ENCODE results near the gene GPR62.

The GPR62 gene

DNA sequence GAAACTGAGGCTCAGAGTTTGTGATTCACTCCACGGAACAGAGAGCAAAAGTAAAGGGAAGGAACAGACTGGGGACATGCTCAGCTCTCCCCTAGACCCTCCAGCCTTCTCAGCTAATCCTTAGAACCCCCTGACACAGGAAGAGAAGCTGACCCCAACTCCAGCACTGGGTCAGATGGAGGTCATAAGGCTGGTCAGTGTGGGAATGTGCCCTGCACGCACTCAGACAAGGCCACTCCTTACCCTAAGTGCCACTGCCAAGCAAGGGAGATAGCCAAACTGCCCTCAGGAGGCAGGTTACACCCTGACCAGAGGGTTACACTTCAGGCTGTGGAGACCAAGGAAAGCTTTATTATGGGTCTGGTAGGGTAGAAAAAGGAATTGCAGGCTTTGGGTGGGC lies 39.3 kb downstream of the GPR62 start:
- DNase-seq = no peak

DNA sequence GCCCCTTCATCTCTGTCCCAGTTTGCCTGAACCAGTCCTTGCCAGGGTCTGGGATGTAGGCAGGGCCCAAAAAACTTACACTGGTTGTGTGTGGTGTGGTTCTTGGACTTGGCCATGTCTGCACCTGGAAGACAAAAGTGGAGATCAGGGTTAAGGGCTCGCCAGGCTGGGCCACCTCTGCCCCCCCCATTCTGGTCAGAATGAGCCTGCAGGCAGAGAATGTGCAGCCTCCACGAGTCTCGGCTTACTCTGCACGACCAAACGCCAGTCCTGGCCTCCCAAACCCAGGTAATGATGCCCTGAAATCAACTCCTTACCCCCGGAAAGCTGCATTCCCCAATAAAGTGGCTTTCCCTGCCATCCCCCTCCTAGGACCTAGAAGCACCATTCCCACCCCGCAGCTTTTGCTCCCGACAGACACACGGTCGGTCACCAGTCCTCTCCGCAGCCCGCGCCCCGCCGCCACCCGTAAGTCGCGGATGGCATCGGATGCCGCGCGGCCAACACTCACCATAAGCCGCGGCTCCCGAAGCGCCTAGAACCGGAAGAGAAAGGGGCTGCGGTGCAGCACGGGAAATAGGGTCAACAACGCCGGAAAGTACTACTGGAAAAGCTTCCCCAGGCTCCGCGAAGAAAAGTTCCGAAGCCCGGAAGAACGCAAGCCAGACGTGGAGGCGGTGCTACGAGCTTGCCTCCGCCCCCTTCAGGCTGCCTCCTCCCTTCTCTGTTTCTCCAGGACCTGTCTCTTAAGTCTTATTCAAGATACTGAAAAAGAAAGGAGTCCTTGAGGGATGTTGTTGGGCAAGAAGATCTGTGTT lies 40.4 kb downstream of the GPR62 start, which contains the start of gene RPL29:
RPL29 (minus strand) TSS at position 550 of the 818 bp plus-strand sequence; CDS start at position 116, 434 bp downstream.
- DNase-seq = peak; percentile 92 to 95

DNA sequence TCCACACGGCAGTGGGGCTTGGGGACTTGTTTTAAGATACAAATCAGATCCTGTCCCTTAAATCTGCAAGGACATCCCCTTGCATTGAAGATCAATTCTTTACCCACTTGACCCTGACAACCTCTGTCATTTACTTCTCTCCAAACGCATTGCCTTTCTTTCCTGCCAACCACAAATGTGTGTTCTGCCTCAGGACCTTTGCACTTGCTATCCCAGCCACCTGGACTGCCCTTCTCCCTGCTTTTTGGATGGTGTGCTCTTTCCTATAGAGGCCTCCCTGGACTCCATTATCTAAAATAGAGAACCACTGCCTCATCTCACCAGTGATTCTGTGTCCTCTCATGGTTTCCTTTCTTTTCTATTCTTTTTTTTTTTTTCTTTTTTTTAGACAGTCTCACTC lies 42.0 kb downstream of the GPR62 start:
- no peak for DNase-seq

GRCh38 chr3:51997935-51998596 lies 42.9 kb downstream of the GPR62 start:
- DNase-seq = no peak

- DNase-seq = no peak
Measured at GRCh38 chr3:51998774-51999173, 43.6 kb downstream of the GPR62 start.

DNA sequence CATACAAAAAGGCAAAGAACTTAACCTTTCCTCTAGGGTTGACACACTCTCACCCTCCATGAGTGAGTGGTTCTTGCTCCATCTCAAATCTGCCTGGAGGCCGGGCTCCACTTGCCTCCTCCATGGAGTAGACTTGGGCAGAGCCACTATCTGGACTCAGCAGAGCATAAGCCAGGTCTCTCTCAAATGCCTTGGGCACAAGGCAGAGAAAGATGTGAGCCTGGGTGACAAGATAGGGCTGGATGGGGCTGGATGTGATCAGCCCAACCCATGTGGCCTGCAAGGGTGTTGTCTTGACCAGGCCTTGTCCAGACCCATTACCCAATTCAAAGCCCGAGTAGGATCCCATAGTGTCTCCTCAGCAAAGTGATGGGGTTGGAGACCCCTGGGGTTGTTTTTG lies 44.7 kb downstream of the GPR62 start:
- DNase-seq = no peak

DNA sequence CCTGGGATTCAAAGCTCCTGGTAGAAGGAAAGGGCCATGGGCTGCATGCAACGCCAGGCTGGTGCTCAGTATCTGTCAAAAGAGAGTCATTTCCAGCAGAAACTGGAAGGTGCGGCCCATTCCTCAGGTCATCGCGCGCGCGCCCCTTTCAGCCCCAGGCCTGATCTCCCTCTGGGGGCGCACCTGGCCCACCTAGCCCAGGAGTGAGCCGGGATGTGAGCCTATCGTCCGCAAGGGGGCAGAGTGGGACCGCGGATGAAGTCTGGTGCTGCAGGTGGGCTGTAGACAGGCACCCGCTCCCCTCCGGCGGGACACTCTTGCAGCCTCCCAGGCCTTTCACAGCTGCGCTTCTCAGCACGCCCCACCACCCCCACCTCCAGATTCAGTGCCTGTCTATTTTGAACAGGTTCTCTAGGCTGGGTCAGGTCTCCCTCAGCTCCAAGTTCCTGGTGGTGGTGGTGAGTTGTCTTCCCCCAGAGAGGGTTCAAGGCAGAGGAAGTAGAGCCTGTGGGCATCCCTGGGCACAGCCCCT lies 46.3 kb downstream of the GPR62 start:
- peak; percentile 91 to 93 for DNase-seq

DNA sequence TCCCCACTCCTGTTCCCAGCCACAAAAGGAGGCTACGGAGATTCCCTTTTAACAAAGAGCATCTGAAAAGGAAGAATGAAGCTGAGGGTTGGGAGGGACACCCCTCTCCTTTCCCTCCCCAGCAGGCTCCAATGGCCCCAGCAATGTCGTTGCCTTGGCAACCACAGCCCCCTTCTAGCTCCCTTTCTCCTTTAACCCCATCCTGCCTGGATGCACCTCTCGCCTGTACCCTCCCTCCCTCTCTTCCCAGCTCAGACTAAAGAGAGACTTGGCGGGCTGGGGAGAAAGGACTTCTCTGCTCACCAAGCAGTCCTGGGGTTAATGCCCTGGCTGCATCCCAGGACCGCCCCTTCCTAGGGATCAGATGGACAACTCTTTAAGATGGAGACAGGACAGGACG lies 47.6 kb downstream of the GPR62 start:
- no peak for DNase-seq

- no peak for DNase-seq
Measured at GRCh38 chr3:52004163-52004787, 49.1 kb downstream of the GPR62 start.

DNA sequence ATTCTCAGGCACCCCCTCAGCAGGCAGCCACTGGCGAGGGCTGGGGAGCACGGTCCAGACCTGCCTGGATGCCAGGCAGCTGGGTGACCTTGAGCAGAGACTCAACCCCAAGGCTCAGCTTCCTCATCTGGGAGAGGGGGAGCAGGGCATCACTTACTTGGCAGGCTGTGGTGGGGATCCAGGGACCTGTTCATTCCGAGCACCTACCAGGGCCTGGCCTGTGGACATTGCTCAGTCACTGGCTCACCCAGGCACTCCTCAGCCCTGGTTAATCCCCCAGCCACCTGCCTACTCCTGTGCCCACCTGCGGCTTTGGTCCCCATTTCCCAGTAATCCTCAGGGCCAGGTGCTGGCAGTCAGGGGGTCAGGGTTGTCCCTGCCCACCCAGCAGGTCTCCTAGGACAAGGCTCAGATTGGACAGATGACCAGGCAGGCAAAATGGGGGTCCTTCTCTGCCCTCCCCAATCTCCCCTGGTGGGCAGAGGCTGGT lies 49.8 kb downstream of the GPR62 start:
- no peak for DNase-seq

DNA sequence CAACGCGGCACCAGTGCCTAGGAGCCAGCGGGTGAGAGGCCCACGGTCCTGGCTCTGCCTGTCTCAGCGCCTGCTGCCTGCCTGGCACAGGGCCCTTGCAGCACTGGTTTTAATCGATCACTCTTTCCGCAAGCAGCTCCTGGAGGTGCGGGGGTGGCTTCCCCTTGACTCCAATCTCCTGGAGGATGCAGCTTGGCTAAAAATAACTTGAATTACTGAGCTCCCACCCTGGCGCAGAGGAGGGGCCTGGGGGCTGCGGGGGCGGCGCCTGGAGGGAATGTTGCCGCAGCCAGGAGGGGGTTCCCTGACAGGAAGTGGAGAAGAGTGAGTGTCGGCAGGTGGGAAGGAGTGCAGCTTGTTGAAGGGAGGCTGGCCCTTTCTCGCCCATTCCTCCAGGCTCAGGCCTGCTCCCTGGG lies 50.4 kb downstream of the GPR62 start:
- DNase-seq = no peak

- DNase-seq = no peak
Measured at GRCh38 chr3:52006017-52006819, 51.0 kb downstream of the GPR62 start.

DNA sequence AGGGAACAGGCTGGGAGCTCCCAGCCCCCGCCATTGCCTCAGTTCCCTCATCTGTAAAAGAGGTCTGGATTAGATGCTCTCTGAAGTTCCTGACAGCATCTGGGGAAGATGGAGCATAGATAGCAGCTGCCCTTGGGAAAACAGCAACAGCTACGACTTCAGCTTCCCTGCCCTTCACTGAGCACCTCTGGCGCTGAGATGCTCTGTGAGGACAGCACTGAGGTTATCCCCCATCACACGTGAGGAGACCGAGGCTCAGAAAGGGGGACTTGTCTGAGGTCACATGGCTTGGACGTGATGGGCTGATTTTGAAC lies 51.6 kb downstream of the GPR62 start:
- no peak for DNase-seq
